ENCODE results near the gene IL3. TPM values are rescaled to one million over a fixed set of nuclear protein-coding genes. Genes with fewer than 3 reads are reported as not detected.

Gene IL3
- total RNA-seq: not detected

- DNase-seq (ENCODE audit: low spot score in 2 of 2): no peak
- no peak for FAIRE-seq
Observed at GRCh38 chr5:132060501-132061161, at the start of gene IL3. Gene IL3 (plus strand): TSS chr5:132060655. CDS start chr5:132060707, 52 bp downstream.

GRCh38 chr5:132010989-132011621 is 49.4 kb upstream of the IL3 start:
- FAIRE-seq (no peak), DNase-seq (ENCODE audit: low spot score in 2 of 2) (no peak)

- FAIRE-seq: no peak
Observed at GRCh38 chr5:132011622-132012343, 48.7 kb upstream of the IL3 start, which contains the start of gene ACSL6. Gene ACSL6 (minus strand): TSS chr5:132011658. CDS start chr5:132011553, 105 bp downstream.

GRCh38 chr5:132012371-132013005 is 48.0 kb upstream of the IL3 start:
- no peak for DNase-seq (ENCODE audit: low spot score in 2 of 2)
- FAIRE-seq: no peak

More at GRCh38 chr5:132011622-132012343, 48.7 kb upstream of the IL3 start, which contains the start of gene ACSL6:
- peak; percentile 67 to 72 for DNase-seq (ENCODE audit: low spot score in 2 of 2)

GRCh38 chr5:132013006-132013689 is 47.3 kb upstream of the IL3 start:
- peak in 1 of 2 donors; percentile 44 for DNase-seq (ENCODE audit: low spot score in 2 of 2)

GRCh38 chr5:132013711-132014110 is 46.7 kb upstream of the IL3 start:
- FAIRE-seq (no peak), DNase-seq (ENCODE audit: low spot score in 2 of 2) (no peak)

More at GRCh38 chr5:132013006-132013689, 47.3 kb upstream of the IL3 start:
- FAIRE-seq: no peak

GRCh38 chr5:132016721-132017250 is 43.7 kb upstream of the IL3 start:
- FAIRE-seq (no peak), DNase-seq (ENCODE audit: low spot score in 2 of 2) (no peak)

GRCh38 chr5:132017316-132017715 is 43.1 kb upstream of the IL3 start:
- no peak for FAIRE-seq

GRCh38 chr5:132017738-132018625 is 42.5 kb upstream of the IL3 start:
- FAIRE-seq (no peak), DNase-seq (ENCODE audit: low spot score in 2 of 2) (no peak)

More at GRCh38 chr5:132017316-132017715, 43.1 kb upstream of the IL3 start:
- DNase-seq (ENCODE audit: low spot score in 2 of 2): no peak

- FAIRE-seq (no peak), DNase-seq (ENCODE audit: low spot score in 2 of 2) (no peak)
Observed at GRCh38 chr5:132019337-132019736, 41.1 kb upstream of the IL3 start.

GRCh38 chr5:132019857-132020555 is 40.4 kb upstream of the IL3 start:
- no peak for DNase-seq (ENCODE audit: low spot score in 2 of 2)
- no peak for FAIRE-seq

GRCh38 chr5:132020568-132021339 is 39.7 kb upstream of the IL3 start:
- FAIRE-seq (no peak), DNase-seq (ENCODE audit: low spot score in 2 of 2) (no peak)

GRCh38 chr5:132021654-132022053 is 38.8 kb upstream of the IL3 start:
- FAIRE-seq: no peak
- no peak for DNase-seq (ENCODE audit: low spot score in 2 of 2)

- FAIRE-seq: no peak
- no peak for DNase-seq (ENCODE audit: low spot score in 2 of 2)
Observed at GRCh38 chr5:132022737-132023136, 37.7 kb upstream of the IL3 start.

- DNase-seq (ENCODE audit: low spot score in 2 of 2) (no peak), FAIRE-seq (no peak)
Observed at GRCh38 chr5:132023258-132024116, 37.0 kb upstream of the IL3 start.

GRCh38 chr5:132024117-132024435 is 36.4 kb upstream of the IL3 start:
- no peak for DNase-seq (ENCODE audit: low spot score in 2 of 2)
- FAIRE-seq: no peak

All from frontal cortex (tissue), 4 donors.